Ovary (tissue), 3 donors: ENCODE measurements around the gene COX6A2.

Experiments
- POLR2A ChIP-seq: fragments of 450-650 bp; IDR thresholded peaks from one replicate; pipeline ENCODE4 v1.6.1; 2017; ENCODE audit warnings: antibody characterized with exemption, mild to moderate bottlenecking, moderate library complexity
- TF ChIP-seq, protein P1 (sequence below), 3 donors: fragments of 450-650 bp in 2 of 3; fragments of 200-600 bp in 1 of 3; IDR thresholded peaks; one replicate each; pipeline versions ENCODE4 v1.5.1 to v1.8.0; 2016 to 2022; ENCODE audit warnings: antibody characterized with exemption in 3 of 3, mild to moderate bottlenecking in 1 of 3
- donor health status: DM: no; HTN: no; CAD: no.

DNA sequence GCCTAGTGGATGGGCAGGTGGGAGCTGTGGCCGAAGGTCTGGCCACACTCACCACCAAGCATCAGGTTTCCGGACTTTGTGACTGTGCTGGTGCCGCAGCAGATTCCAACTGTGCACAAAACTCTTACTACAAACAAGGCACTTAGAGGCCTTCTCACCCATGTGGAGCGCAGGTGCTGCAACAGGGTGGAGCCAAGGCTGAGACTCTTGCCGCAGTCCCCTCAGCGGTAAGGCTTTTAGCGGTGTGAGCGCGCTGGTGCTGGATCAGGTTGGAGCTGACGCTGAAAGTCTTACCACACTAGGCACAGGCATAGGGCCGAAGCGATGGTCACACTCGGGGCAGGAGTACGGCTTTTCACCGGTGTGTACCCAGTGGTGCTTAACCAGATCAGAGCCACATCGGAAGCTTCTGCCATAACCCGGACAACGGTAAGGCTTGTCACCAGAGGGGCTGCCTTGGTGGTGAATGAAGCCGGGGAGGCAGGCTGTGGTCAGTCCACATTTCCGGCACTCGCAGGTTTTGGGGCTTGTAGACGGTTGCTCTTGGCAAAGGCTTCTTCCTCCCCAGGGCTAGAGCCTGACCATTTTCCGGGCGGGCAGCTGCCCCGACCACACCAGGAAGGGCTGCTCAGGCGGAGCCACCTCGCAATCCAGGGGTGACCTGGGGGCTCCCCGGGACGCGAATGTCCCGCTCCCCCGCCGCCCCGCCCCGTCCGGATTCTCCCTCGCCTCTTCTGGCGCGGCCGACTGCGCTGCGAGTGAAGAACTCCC lies 30.1 kb upstream of the COX6A2 start:
- TF ChIP-seq, protein P1, sequence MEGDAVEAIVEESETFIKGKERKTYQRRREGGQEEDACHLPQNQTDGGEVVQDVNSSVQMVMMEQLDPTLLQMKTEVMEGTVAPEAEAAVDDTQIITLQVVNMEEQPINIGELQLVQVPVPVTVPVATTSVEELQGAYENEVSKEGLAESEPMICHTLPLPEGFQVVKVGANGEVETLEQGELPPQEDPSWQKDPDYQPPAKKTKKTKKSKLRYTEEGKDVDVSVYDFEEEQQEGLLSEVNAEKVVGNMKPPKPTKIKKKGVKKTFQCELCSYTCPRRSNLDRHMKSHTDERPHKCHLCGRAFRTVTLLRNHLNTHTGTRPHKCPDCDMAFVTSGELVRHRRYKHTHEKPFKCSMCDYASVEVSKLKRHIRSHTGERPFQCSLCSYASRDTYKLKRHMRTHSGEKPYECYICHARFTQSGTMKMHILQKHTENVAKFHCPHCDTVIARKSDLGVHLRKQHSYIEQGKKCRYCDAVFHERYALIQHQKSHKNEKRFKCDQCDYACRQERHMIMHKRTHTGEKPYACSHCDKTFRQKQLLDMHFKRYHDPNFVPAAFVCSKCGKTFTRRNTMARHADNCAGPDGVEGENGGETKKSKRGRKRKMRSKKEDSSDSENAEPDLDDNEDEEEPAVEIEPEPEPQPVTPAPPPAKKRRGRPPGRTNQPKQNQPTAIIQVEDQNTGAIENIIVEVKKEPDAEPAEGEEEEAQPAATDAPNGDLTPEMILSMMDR (IDR thresholded peaks at IDR 0.05): no peak
- TF ChIP-seq POLR2A: no peak
